ENCODE results near the gene CLTCL1. TPM values are rescaled to one million over a fixed set of nuclear protein-coding genes. Genes with fewer than 3 reads are reported as not detected.
"Not testable (repeated sequence)": the region's sequence is repeated elsewhere in the genome, so short reads cannot be mapped to it uniquely, and the experiment has no call there.

Gene CLTCL1
- total RNA-seq, 1 experiment from 2014 or later: 11.9 TPM

- Histone ChIP-seq H3K9me3 (ENCODE audit: control insufficient read depth, insufficient read depth, low read depth, low read length) (no peaks in the 10 kb centered on the region), H3K27me3 (ENCODE audit: control insufficient read depth, insufficient read depth, low read length) (no peaks in the 10 kb centered on the region; the same call in 1 of the 2 replicates), H3K27ac (ENCODE audit: low read length) (no peak overlapping the region), H3K4me1 (ENCODE audit: control insufficient read depth, insufficient read depth, low read length) (no peaks in the 10 kb centered on the region), H3K4me3 (ENCODE audit: low read depth in 2 of 2, low read length in 2 of 2) (no peak overlapping the region), H3K36me3 (ENCODE audit: control insufficient read depth, insufficient read depth, low read length) (no peaks in the 10 kb centered on the region)
- TF ChIP-seq CTCF (IDR thresholded peaks at IDR 0.05) (no peak), POLR2AphosphoS5 (IDR thresholded peaks at IDR 0.05; ENCODE audit: low read depth, low read length) (no peak), SIN3A (IDR thresholded peaks at IDR 0.05; ENCODE audit: borderline replicate concordance, insufficient read depth, low read depth, low read length) (no peak)
- BruUV-seq (replicated peaks): no TSS peak
- in situ Hi-C loops (cut with HindIII; ENCODE audit: low pct_unique_long_range_greater_than_20kb, low sequenced_read_pairs): no loop called here
- POLR2A ChIA-PET: interaction anchor here (0.6 kb wide), 1 partner anchor 651 kb away, joined by 3 read pairs; no protein-coding TSS in a partner anchor
- intact Hi-C loops (cut with micrococcal nuclease; ENCODE audit: unreplicated experiment): no loop called here
- DNase-seq (ENCODE audit: low read depth, low spot score) (no peak), ATAC-seq (no peak)
- CTCF ChIA-PET: no interaction called here
These were observed 127.1 kb downstream of the CLTCL1 start for GRCh38 chr22:19164425-19164824.

DNA sequence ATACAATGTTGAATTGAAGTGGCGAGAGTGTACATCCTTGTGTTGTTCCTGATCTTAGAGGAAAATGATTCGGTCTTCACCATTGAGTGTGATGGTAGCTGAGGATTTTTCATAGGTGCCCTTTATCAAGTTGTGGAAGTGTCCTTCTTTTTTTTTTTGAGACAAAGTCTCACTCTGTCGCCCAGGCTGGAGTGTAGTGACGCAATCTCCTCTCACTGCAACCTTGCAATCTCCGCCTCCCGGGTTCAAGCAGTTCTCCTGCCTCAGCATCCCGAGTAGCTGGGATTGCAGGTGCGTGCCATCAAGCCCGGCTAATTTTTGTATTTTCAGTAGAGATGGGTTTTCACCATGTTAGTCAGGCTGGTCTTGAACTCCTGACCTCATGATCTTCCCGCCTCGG lies 132.9 kb downstream of the CLTCL1 start:
- intact Hi-C loops (cut with micrococcal nuclease; ENCODE audit: unreplicated experiment); H3K4me3 ChIP-seq (ENCODE audit: low read depth in 2 of 2, low read length in 2 of 2); H3K4me1 ChIP-seq (ENCODE audit: control insufficient read depth, insufficient read depth, low read length); DNase-seq (ENCODE audit: low read depth, low spot score); CTCF ChIA-PET; H3K27ac ChIP-seq (ENCODE audit: low read length); H3K36me3 ChIP-seq (ENCODE audit: control insufficient read depth, insufficient read depth, low read length); H3K27me3 ChIP-seq (ENCODE audit: control insufficient read depth, insufficient read depth, low read length); POLR2A ChIA-PET; ATAC-seq; in situ Hi-C loops (cut with HindIII; ENCODE audit: low pct_unique_long_range_greater_than_20kb, low sequenced_read_pairs); H3K9me3 ChIP-seq (ENCODE audit: control insufficient read depth, insufficient read depth, low read depth, low read length); BruUV-seq (replicated peaks): not testable (repeated sequence)

GRCh38 chr22:19156109-19156508 lies 135.4 kb downstream of the CLTCL1 start:
- in situ Hi-C loops (cut with HindIII; ENCODE audit: low pct_unique_long_range_greater_than_20kb, low sequenced_read_pairs); CTCF ChIA-PET; DNase-seq (ENCODE audit: low read depth, low spot score); H3K4me3 ChIP-seq (ENCODE audit: low read depth in 2 of 2, low read length in 2 of 2); ATAC-seq; intact Hi-C loops (cut with micrococcal nuclease; ENCODE audit: unreplicated experiment); H3K9me3 ChIP-seq (ENCODE audit: control insufficient read depth, insufficient read depth, low read depth, low read length); H3K27me3 ChIP-seq (ENCODE audit: control insufficient read depth, insufficient read depth, low read length); H3K27ac ChIP-seq (ENCODE audit: low read length); POLR2A ChIA-PET; BruUV-seq (replicated peaks); H3K36me3 ChIP-seq (ENCODE audit: control insufficient read depth, insufficient read depth, low read length); H3K4me1 ChIP-seq (ENCODE audit: control insufficient read depth, insufficient read depth, low read length): not testable (repeated sequence)

DNA sequence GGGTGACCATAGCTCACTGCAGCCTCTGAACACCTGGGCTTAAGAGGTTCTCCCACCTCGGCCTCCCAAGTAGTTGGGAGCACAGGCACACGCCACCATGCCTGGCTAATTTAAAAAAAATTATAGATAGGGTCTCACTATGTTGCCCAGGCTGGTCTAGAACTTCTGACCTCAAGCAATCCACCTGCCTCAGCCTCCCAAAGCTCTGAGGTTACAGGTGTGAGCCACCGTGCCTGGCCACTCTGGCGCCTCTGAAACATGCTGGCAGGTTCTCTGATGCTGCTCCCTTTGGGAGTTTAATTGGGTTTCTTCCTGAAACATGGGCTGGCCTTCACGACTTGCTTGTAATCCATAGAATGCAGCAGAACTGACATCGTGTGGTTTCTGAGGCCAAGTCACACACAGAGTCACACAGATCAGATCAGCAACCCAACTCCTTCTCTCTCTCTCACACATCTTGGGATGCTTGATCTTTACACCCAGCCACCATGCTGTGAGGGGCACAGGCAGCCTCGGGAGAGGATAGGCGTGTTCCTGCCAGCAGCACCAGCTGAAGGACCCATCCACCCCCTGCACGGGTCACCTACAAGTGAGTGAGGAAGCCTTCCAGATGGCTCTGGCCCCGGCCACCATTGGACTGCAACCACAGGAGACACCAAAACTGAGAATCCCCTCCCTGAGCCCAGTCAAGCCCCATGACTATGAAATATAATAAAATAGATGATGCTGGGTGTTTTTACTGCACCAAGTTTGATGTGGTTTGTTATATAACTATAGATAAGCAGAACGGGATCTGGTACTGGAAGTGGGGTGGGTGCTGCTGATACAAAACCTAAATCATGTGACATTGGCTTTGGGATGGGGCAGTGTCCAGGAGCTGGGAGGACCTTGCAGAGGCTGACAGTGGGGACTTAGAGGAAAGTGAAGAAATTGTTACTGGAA lies 138.3 kb downstream of the CLTCL1 start:
- TF ChIP-seq CTCF (IDR thresholded peaks at IDR 0.05) (no peak), TCF7L2 (IDR thresholded peaks at IDR 0.05; ENCODE audit: low read depth, low read length) (no peak), SIN3A (IDR thresholded peaks at IDR 0.05; ENCODE audit: borderline replicate concordance, insufficient read depth, low read depth, low read length) (no peak), POLR2AphosphoS5 (IDR thresholded peaks at IDR 0.05; ENCODE audit: low read depth, low read length) (no peak)
- TF ChIP-seq, protein P1, sequence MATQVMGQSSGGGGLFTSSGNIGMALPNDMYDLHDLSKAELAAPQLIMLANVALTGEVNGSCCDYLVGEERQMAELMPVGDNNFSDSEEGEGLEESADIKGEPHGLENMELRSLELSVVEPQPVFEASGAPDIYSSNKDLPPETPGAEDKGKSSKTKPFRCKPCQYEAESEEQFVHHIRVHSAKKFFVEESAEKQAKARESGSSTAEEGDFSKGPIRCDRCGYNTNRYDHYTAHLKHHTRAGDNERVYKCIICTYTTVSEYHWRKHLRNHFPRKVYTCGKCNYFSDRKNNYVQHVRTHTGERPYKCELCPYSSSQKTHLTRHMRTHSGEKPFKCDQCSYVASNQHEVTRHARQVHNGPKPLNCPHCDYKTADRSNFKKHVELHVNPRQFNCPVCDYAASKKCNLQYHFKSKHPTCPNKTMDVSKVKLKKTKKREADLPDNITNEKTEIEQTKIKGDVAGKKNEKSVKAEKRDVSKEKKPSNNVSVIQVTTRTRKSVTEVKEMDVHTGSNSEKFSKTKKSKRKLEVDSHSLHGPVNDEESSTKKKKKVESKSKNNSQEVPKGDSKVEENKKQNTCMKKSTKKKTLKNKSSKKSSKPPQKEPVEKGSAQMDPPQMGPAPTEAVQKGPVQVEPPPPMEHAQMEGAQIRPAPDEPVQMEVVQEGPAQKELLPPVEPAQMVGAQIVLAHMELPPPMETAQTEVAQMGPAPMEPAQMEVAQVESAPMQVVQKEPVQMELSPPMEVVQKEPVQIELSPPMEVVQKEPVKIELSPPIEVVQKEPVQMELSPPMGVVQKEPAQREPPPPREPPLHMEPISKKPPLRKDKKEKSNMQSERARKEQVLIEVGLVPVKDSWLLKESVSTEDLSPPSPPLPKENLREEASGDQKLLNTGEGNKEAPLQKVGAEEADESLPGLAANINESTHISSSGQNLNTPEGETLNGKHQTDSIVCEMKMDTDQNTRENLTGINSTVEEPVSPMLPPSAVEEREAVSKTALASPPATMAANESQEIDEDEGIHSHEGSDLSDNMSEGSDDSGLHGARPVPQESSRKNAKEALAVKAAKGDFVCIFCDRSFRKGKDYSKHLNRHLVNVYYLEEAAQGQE (IDR thresholded peaks at IDR 0.05; ENCODE audit: insufficient read depth in 1 of 2, low read depth in 2 of 2, low read length in 1 of 2): no peak
- ChIA-PET POLR2A (no interaction called here), CTCF (no interaction called here)
- intact Hi-C loops (cut with micrococcal nuclease; ENCODE audit: unreplicated experiment) (no loop called here), in situ Hi-C loops (cut with HindIII; ENCODE audit: low pct_unique_long_range_greater_than_20kb, low sequenced_read_pairs) (no loop called here)
- Histone ChIP-seq H3K27me3 (ENCODE audit: control insufficient read depth, insufficient read depth, low read length) (no peaks in the 10 kb centered on the region; the same call in 1 of the 2 replicates), H3K9me3 (ENCODE audit: control insufficient read depth, insufficient read depth, low read depth, low read length) (no peaks in the 10 kb centered on the region), H3K4me1 (ENCODE audit: control insufficient read depth, insufficient read depth, low read length) (no peaks in the 10 kb centered on the region), H3K36me3 (ENCODE audit: control insufficient read depth, insufficient read depth, low read length) (no peaks in the 10 kb centered on the region), H3K27ac (ENCODE audit: low read length) (no peak overlapping the region), H3K4me3 (ENCODE audit: low read depth in 2 of 2, low read length in 2 of 2) (no peak overlapping the region)
- DNase-seq (ENCODE audit: low read depth, low spot score) (no peak), ATAC-seq (no peak; the same call in 1 of the 2 replicates)
- BruUV-seq (replicated peaks): no TSS peak
